ENCODE results near the gene SWSAP1. TPM values are rescaled to one million over a fixed set of nuclear protein-coding genes. Genes with fewer than 3 reads are reported as not detected.

Gene SWSAP1
- polyA plus RNA-seq, 1 of the 3 experiments (the other 2 are of a cell fraction), result 2.8 TPM

DNA sequence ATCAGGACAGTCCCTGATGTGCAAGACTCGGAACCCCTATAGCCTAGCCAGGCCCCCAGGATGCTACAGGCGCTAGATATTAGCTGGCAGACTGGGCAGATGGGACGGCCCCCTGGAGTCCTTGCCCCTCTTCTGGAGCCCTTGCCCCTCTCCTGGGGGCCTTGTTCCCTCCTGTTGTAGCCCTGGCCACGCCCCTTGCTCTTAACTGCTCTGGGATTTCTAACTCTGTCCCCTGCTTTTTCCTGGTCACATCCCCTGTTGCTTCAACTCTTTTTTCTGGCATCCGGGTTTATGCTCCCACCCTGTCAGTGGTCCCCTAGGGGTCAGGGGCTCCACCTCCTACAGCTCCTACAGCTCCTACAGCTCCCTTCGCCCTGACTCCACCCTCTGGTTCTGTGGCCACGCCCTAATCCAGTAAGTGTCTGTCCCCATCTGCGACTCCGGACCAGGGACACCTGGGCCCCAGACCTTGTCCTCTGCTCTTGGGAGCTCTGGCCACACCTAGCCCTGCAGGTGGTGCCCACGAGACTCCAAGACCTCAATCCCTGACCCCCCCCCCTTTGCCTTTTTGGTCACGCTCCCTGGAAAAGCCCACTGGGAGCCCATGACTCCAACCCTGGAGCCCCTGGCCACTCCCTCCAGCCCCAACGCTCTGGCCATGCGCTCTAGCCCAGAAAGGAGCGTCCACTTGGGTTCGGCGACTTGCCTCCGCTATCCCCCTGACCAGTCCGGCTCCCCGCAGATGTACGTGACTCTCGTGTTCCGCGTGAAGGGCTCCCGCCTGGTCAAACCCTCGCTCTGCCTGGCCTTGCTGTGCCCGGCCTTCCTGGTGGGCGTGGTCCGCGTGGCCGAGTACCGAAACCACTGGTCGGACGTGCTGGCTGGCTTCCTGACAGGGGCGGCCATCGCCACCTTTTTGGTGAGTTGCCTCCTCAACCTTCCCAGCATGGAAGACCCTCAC is 12.4 kb upstream of the SWSAP1 start (continued):
- TF ChIP-seq SIN3A (IDR thresholded peaks at IDR 0.05; ENCODE audit: borderline replicate concordance, low read depth, low read length), result no peak
- no peak for TF ChIP-seq EZH2phosphoT487 (IDR thresholded peaks at IDR 0.05; ENCODE audit: borderline replicate concordance, low read depth)
- TF ChIP-seq RFX5 (IDR thresholded peaks at IDR 0.05; ENCODE audit: low read length), result no peak

- Histone ChIP-seq H3K4me3 (ENCODE audit: low read depth in 2 of 2, low read length in 1 of 2) (no peak overlapping the region), H3K27me3 (ENCODE audit: insufficient read depth) (no peaks in the 10 kb centered on the region), H3K4me1 (ENCODE audit: control insufficient read depth in 1 of 2, insufficient read depth in 2 of 2, low read depth in 1 of 2, low read length in 1 of 2) (no peaks in the 10 kb centered on the region), H3F3A (replicated peaks; ENCODE audit: insufficient read depth) (peaks cover 3% of the 10 kb centered on the region), H4K20me1 (ENCODE audit: insufficient read depth) (no peaks in the 10 kb centered on the region), H3K9me3 (no peaks in the 10 kb centered on the region), H3K79me2 (ENCODE audit: insufficient read depth) (no peaks in the 10 kb centered on the region), H3K36me3 (replicated peaks in 1 of 2; ENCODE audit: control insufficient read depth in 1 of 2, insufficient read depth in 2 of 2, low read length in 1 of 2) (peaks cover 0 to 12% of the 10 kb centered on the region in 2 experiments), H2AFZ (ENCODE audit: low read depth) (no peak overlapping the region), H3K9me2 (no peaks in the 10 kb centered on the region), H3K4me2 (no peak overlapping the region), H3K9ac (no peak overlapping the region), H3K27ac (ENCODE audit: low read depth in 2 of 2, low read length in 1 of 2) (no peak overlapping the region)
- POLR2A ChIA-PET, result no interaction called here
- no peak for TF ChIP-seq MAX (IDR thresholded peaks at IDR 0.05; ENCODE audit: low read depth)
- TF ChIP-seq, protein P1, sequence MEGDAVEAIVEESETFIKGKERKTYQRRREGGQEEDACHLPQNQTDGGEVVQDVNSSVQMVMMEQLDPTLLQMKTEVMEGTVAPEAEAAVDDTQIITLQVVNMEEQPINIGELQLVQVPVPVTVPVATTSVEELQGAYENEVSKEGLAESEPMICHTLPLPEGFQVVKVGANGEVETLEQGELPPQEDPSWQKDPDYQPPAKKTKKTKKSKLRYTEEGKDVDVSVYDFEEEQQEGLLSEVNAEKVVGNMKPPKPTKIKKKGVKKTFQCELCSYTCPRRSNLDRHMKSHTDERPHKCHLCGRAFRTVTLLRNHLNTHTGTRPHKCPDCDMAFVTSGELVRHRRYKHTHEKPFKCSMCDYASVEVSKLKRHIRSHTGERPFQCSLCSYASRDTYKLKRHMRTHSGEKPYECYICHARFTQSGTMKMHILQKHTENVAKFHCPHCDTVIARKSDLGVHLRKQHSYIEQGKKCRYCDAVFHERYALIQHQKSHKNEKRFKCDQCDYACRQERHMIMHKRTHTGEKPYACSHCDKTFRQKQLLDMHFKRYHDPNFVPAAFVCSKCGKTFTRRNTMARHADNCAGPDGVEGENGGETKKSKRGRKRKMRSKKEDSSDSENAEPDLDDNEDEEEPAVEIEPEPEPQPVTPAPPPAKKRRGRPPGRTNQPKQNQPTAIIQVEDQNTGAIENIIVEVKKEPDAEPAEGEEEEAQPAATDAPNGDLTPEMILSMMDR (IDR thresholded peaks at IDR 0.05), result no peak
- TF ChIP-seq, protein P2, sequence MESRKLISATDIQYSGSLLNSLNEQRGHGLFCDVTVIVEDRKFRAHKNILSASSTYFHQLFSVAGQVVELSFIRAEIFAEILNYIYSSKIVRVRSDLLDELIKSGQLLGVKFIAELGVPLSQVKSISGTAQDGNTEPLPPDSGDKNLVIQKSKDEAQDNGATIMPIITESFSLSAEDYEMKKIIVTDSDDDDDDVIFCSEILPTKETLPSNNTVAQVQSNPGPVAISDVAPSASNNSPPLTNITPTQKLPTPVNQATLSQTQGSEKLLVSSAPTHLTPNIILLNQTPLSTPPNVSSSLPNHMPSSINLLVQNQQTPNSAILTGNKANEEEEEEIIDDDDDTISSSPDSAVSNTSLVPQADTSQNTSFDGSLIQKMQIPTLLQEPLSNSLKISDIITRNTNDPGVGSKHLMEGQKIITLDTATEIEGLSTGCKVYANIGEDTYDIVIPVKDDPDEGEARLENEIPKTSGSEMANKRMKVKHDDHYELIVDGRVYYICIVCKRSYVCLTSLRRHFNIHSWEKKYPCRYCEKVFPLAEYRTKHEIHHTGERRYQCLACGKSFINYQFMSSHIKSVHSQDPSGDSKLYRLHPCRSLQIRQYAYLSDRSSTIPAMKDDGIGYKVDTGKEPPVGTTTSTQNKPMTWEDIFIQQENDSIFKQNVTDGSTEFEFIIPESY (IDR thresholded peaks at IDR 0.05; ENCODE audit: borderline replicate concordance, low read depth), result no peak
- TF ChIP-seq GATA2 (CRISPR knock-in tag; IDR thresholded peaks at IDR 0.05), result no peak
- no peak for TF ChIP-seq USF1 (IDR thresholded peaks at IDR 0.05; ENCODE audit: borderline replicate concordance, low read depth)
- TF ChIP-seq USF2 (IDR thresholded peaks at IDR 0.05; ENCODE audit: borderline replicate concordance, low read depth, low read length), result no peak
- CTCF ChIA-PET, result no interaction called here
- DNase-seq, result no peak
- WGBS (ENCODE audit: low lambda C conversion rate), result 100% methylated on average over 10 of the region's 10 CpGs
Observed at GRCh38 chr19:11363881-11364280, 10.6 kb upstream of the SWSAP1 start.
